ENCODE measurements around the gene PDZD8. TPM values are rescaled to one million over a fixed set of nuclear protein-coding genes. Genes with fewer than 3 reads are reported as not detected.
"Not testable (repeated sequence)": the region's sequence is repeated elsewhere in the genome, so short reads cannot be mapped to it uniquely, and the experiment has no call there.

Gene PDZD8
- total RNA-seq, 2 experiments from 2014 or later: 18.0 to 18.3 TPM

- CTCF ChIA-PET: not testable (repeated sequence)
Observed at GRCh38 chr10:117290872-117291271, 84.4 kb downstream of the PDZD8 start.

GRCh38 chr10:117284716-117285494 is 90.3 kb downstream of the PDZD8 start:
- no peaks in the 10 kb centered on the region for H3K27me3 Mint-ChIP-seq
- DNase-seq: no peak
- H3K9me3 Mint-ChIP-seq (ENCODE audit: low read depth): no peaks in the 10 kb centered on the region
- H3K4me1 Mint-ChIP-seq: peaks cover 3% of the 10 kb centered on the region
- ATAC-seq: no peak
- no peak overlapping the region for H3K4me3 Mint-ChIP-seq
- peaks cover 18% of the 10 kb centered on the region for H3K36me3 Mint-ChIP-seq
- H3K27ac Mint-ChIP-seq: no peak overlapping the region
- CTCF ChIA-PET: interaction anchor here (1.0 to 2.1 kb wide), 2 partner anchors 10 to 68 kb away, joined by 3 to 10 read pairs; no protein-coding TSS in a partner anchor

More at GRCh38 chr10:117290872-117291271, 84.4 kb downstream of the PDZD8 start:
- not testable (repeated sequence) for DNase-seq; H3K4me3 Mint-ChIP-seq; ATAC-seq; H3K9me3 Mint-ChIP-seq (ENCODE audit: low read depth); H3K4me1 Mint-ChIP-seq; H3K27me3 Mint-ChIP-seq; H3K27ac Mint-ChIP-seq
- peaks cover 13% of the 10 kb centered on the region for H3K36me3 Mint-ChIP-seq

- H3K9me3 Mint-ChIP-seq (ENCODE audit: low read depth): no peaks in the 10 kb centered on the region
- CTCF ChIA-PET: no interaction called here
- no peak for DNase-seq
Observed at GRCh38 chr10:117277675-117278074, 97.6 kb downstream of the PDZD8 start.

GRCh38 chr10:117275121-117275520 is 100.1 kb downstream of the PDZD8 start:
- Mint-ChIP-seq H3K9me3 (ENCODE audit: low read depth) (no peaks in the 10 kb centered on the region), H3K36me3 (peaks cover 1% of the 10 kb centered on the region), H3K27ac (no peak overlapping the region), H3K27me3 (no peaks in the 10 kb centered on the region), H3K4me3 (no peak overlapping the region), H3K4me1 (no peaks in the 10 kb centered on the region)
- CTCF ChIA-PET: interaction anchor here (1.0 kb wide), 1 partner anchor 9 kb away, joined by 3 read pairs; no protein-coding TSS in a partner anchor
- DNase-seq (no peak), ATAC-seq (no peak)

More at GRCh38 chr10:117277675-117278074, 97.6 kb downstream of the PDZD8 start:
- Mint-ChIP-seq H3K4me3 (no peak overlapping the region), H3K27ac (no peak overlapping the region), H3K4me1 (no peaks in the 10 kb centered on the region), H3K36me3 (peaks cover 1% of the 10 kb centered on the region), H3K27me3 (no peaks in the 10 kb centered on the region)
- ATAC-seq: no peak

- no peaks in the 10 kb centered on the region for H3K27me3 Mint-ChIP-seq
- CTCF ChIA-PET: interaction anchor here (1.0 kb wide), 1 partner anchor 10 kb away, joined by 3 read pairs; no protein-coding TSS in a partner anchor
- no peaks in the 10 kb centered on the region for H3K4me1 Mint-ChIP-seq
- ATAC-seq (no peak), DNase-seq (no peak)
- peaks cover under 1% of the 10 kb centered on the region for H3K36me3 Mint-ChIP-seq
- H3K27ac Mint-ChIP-seq: no peak overlapping the region
- no peaks in the 10 kb centered on the region for H3K9me3 Mint-ChIP-seq (ENCODE audit: low read depth)
- no peak overlapping the region for H3K4me3 Mint-ChIP-seq
Observed at GRCh38 chr10:117274509-117274908, 100.7 kb downstream of the PDZD8 start.

- Mint-ChIP-seq H3K9me3 (ENCODE audit: low read depth) (no peaks in the 10 kb centered on the region), H3K27ac (no peak overlapping the region), H3K4me1 (no peaks in the 10 kb centered on the region), H3K4me3 (no peak overlapping the region), H3K27me3 (no peaks in the 10 kb centered on the region), H3K36me3 (no peaks in the 10 kb centered on the region)
- CTCF ChIA-PET: interaction anchor here (0.9 kb wide), 1 partner anchor 11 kb away, joined by 3 read pairs; no protein-coding TSS in a partner anchor
- ATAC-seq (no peak), DNase-seq (no peak)
Observed at GRCh38 chr10:117273980-117274379, 101.3 kb downstream of the PDZD8 start.

DNA sequence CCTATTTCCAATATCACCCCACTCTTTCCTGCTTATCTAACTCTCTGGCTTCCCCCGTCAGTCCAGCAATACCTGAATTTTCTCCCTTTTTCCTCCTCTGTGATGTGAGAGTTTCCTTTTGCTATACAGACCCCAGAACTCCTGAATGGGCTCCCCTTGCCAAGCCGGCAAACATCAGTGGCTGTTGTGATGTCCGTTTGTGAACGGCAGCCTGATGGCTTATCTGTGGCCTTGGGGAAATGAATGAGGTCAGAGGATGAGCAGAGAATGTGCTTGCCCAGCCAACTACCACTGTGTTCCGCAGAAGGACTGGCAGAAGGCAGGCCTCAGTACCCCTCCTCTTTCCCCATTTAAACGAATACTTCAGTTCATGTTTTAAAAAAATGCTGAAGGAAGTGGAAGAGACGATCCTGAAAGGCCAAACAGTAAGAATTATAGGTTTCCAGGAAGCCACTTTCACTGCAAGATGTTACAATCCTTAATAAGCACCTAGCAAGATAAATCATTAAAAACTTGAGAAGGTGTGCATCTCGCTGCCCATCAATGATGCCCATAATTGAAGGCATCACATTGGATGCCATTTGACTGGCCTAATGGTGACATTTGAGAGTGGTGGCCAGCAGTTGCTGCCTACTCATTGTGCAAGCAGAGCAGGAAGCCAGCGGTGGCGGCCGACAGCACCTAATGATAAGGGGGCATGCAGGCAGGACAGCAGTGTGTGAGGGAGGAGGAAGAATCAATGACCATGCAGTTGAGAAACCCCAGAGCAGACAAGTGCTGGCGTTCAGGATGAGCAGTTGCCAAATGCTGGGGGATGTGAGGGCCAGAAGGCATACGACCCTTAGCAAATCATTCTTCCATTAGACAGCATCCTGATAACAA is 102.8 kb downstream of the PDZD8 start:
- CTCF ChIA-PET: interaction anchor here (0.9 kb wide), 1 partner anchor 10 kb away, joined by 3 read pairs; no protein-coding TSS in a partner anchor
- Mint-ChIP-seq H3K9me3 (ENCODE audit: low read depth) (no peaks in the 10 kb centered on the region), H3K36me3 (no peaks in the 10 kb centered on the region), H3K27ac (no peak overlapping the region), H3K4me1 (no peaks in the 10 kb centered on the region), H3K27me3 (no peaks in the 10 kb centered on the region), H3K4me3 (no peak overlapping the region)
- ATAC-seq (no peak), DNase-seq (no peak)

DNA sequence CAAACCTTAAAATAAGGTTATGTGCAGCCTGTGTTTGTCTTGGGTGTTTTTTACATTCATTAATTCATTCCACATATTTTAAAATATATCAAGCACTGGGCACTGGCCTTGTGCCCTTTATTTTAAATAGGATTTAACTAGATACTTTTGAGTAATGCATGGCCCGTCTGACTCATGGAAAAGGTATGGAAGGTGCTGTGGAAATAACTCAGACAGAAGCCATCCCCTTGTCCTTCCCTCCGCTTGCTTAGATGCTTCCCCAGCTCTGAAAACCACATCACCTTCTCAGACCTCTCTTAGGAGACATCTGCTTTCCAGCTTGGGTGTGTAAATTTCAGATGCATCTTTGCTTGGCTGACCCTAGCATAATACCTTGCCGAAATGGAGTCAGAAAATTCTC is 103.8 kb downstream of the PDZD8 start:
- DNase-seq: no peak
- no peak overlapping the region for H3K27ac Mint-ChIP-seq
- no peak for ATAC-seq
- CTCF ChIA-PET: no interaction called here
- no peaks in the 10 kb centered on the region for H3K27me3 Mint-ChIP-seq
- H3K4me1 Mint-ChIP-seq: no peaks in the 10 kb centered on the region
- H3K4me3 Mint-ChIP-seq: no peak overlapping the region
- no peaks in the 10 kb centered on the region for H3K36me3 Mint-ChIP-seq
- H3K9me3 Mint-ChIP-seq (ENCODE audit: low read depth): no peaks in the 10 kb centered on the region

DNA sequence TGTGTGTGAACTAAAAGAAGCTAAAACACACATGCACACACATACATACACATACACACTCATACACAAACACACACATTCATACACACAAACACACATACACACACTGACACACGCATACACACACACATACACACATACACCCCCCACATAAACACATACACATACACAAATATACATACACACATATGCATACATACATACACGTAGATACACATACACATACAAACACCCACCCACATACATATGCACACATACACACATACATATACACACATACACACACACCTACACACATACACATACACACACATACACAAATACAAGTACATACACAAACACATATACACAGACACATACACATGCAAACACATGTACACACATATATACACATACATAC is 106.3 kb downstream of the PDZD8 start:
- no peaks in the 10 kb centered on the region for H3K27me3 Mint-ChIP-seq
- no peaks in the 10 kb centered on the region for H3K9me3 Mint-ChIP-seq (ENCODE audit: low read depth)
- ATAC-seq (no peak), DNase-seq (no peak)
- CTCF ChIA-PET: no interaction called here
- no peaks in the 10 kb centered on the region for H3K36me3 Mint-ChIP-seq
- no peak overlapping the region for H3K4me3 Mint-ChIP-seq
- no peak overlapping the region for H3K27ac Mint-ChIP-seq
- no peaks in the 10 kb centered on the region for H3K4me1 Mint-ChIP-seq

DNA sequence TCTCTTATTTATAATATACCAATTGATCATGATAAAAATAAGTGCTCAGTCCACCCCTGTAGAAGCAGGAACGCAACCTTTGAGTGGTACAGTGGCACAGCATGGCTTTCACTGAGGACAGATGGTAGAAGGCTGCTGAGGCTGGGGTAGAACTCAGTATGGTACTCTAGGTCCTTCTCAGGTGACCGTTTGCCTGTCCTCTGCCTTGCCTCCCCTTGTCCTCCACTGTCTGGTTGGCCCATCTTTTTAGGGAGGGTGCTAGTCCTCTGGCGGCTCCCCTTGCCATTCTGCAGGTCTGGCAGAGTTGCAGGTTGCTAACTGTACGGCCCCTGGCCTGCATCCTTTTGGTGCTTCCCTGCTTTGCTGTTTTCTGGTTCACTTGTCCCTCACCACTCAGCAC is 107.0 kb downstream of the PDZD8 start:
- Mint-ChIP-seq H3K4me3 (no peak overlapping the region), H3K36me3 (no peaks in the 10 kb centered on the region), H3K4me1 (no peaks in the 10 kb centered on the region), H3K27ac (no peak overlapping the region), H3K27me3 (no peaks in the 10 kb centered on the region), H3K9me3 (ENCODE audit: low read depth) (no peaks in the 10 kb centered on the region)
- CTCF ChIA-PET: interaction anchor here (1.6 kb wide), 1 partner anchor 52 kb away, joined by 3 read pairs; no protein-coding TSS in a partner anchor
- DNase-seq (no peak), ATAC-seq (no peak)

DNA sequence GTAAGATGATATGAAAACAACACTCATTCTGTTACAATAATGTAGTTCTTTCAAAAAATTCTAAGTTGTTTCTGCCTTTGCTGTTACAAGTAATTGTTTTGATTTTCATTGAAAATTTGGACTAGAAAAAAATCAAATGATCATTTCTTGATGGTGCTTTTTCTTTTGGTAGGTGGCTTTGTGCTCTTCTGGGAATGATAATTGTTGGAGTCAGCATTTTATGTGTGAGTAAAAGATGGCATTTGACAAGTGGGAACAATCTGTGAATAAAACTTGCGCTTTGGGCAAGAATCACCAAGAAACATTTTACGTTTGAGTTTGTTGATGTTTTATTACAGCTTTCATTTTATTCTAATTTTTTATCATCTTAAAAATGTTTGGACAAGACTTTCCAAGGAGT is 108.4 kb downstream of the PDZD8 start:
- H3K36me3 Mint-ChIP-seq: no peaks in the 10 kb centered on the region
- CTCF ChIA-PET: interaction anchor here (1.0 to 1.6 kb wide), 2 partner anchors 50 to 92 kb away, joined by 3 read pairs; no protein-coding TSS in a partner anchor
- H3K4me1 Mint-ChIP-seq: no peaks in the 10 kb centered on the region
- no peak overlapping the region for H3K27ac Mint-ChIP-seq
- no peak for ATAC-seq
- H3K9me3 Mint-ChIP-seq (ENCODE audit: low read depth): no peaks in the 10 kb centered on the region
- no peak for DNase-seq
- no peak overlapping the region for H3K4me3 Mint-ChIP-seq
- peaks cover 6% of the 10 kb centered on the region for H3K27me3 Mint-ChIP-seq

- CTCF ChIA-PET: interaction anchor here (0.7 to 1.6 kb wide), 3 partner anchors 50 to 1192 kb away, joined by 3 read pairs; no protein-coding TSS in a partner anchor
- no peak overlapping the region for H3K27ac Mint-ChIP-seq
- H3K4me3 Mint-ChIP-seq: no peak overlapping the region
- no peaks in the 10 kb centered on the region for H3K4me1 Mint-ChIP-seq
- DNase-seq (no peak), ATAC-seq (no peak)
- peaks cover 9% of the 10 kb centered on the region for H3K27me3 Mint-ChIP-seq
- no peaks in the 10 kb centered on the region for H3K9me3 Mint-ChIP-seq (ENCODE audit: low read depth)
- no peaks in the 10 kb centered on the region for H3K36me3 Mint-ChIP-seq
Observed at GRCh38 chr10:117266400-117266799, 108.8 kb downstream of the PDZD8 start.

DNA sequence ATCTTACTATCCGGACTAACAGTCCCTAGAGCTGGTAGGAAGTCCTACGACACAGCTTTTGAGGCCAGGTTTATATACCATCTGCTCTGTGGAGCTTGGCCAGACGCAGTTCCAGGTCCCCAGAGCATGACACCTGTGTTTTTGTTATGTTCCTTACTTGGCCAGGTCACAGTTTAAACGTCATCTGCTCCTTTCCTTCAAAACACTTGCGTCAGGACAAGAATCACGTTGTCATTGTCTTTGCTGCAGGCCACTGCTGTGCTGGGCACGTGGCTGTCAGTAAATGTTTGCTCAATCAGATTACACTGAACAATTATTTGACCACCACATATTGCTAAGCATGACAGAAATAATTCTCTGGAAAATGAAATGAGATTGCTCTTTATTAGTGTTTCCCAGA is 110.5 kb downstream of the PDZD8 start:
- CTCF ChIA-PET: no interaction called here
- H3K27me3 Mint-ChIP-seq: peaks cover 25% of the 10 kb centered on the region
- no peak for ATAC-seq

More for the DNA sequence above, 110.5 kb downstream of the PDZD8 start:
- no peak for DNase-seq
- Mint-ChIP-seq H3K9me3 (ENCODE audit: low read depth) (no peaks in the 10 kb centered on the region), H3K36me3 (no peaks in the 10 kb centered on the region), H3K27ac (no peak overlapping the region), H3K4me3 (no peak overlapping the region), H3K4me1 (peaks cover 3% of the 10 kb centered on the region)
